ENCODE results near the gene CD74. TPM values are rescaled to one million over a fixed set of nuclear protein-coding genes. Genes with fewer than 3 reads are reported as not detected.
A peak's percentile ranks its signal among the peaks of the same experiment; 100 is the strongest.

Gene CD74
- total RNA-seq (2021; fragmentation: NEBNext Ultra II Directional; extraction: Animal tissue kit (Norgen Biotek cat#: 25700)): under 1 TPM in 1 of 6 experiments, not detected in 5; 0.37 TPM
- long read RNA-seq: 0 reads

- no peaks in the 10 kb centered on the region for H3K36me3 Mint-ChIP-seq (ENCODE audit: low read depth)
- no peak for DNase-seq
- no peak within 1 kb of the TSS for H3K4me3 Mint-ChIP-seq
Observed at GRCh38 chr5:150412319-150413175, at the start of gene CD74. CD74 (minus strand) TSS chr5:150412910; CDS start chr5:150412749, 161 bp downstream.

GRCh38 chr5:150461231-150461630 lies 48.5 kb upstream of the CD74 start:
- DNase-seq: no peak
- no peak overlapping the region for H3K4me3 Mint-ChIP-seq
- no peaks in the 10 kb centered on the region; the same call in 1 of the 2 replicates for H3K27me3 Mint-ChIP-seq (ENCODE audit: insufficient read depth)
- peaks cover 31% of the 10 kb centered on the region for H3K4me1 Mint-ChIP-seq (ENCODE audit: low read depth)
- no peak for TF ChIP-seq CTCF (IDR thresholded peaks at IDR 0.05)
- H3K9me3 Mint-ChIP-seq: no peaks in the 10 kb centered on the region
- no peak overlapping the region for H3K27ac Mint-ChIP-seq
- H3K36me3 Mint-ChIP-seq (ENCODE audit: low read depth): no peaks in the 10 kb centered on the region

More at GRCh38 chr5:150412319-150413175, at the start of gene CD74:
- Mint-ChIP-seq H3K9me3 (no peaks in the 10 kb centered on the region), H3K4me1 (ENCODE audit: low read depth) (peaks cover 8% of the 10 kb centered on the region), H3K27me3 (ENCODE audit: insufficient read depth) (peaks cover 3% of the 10 kb centered on the region; the same call in 1 of the 2 replicates), H3K27ac (no peak within 1 kb of the TSS)
- TF ChIP-seq CTCF (IDR thresholded peaks at IDR 0.05): no peak

GRCh38 chr5:150460781-150461180 lies 48.1 kb upstream of the CD74 start:
- Mint-ChIP-seq H3K9me3 (no peaks in the 10 kb centered on the region), H3K27me3 (ENCODE audit: insufficient read depth) (no peaks in the 10 kb centered on the region; the same call in 1 of the 2 replicates), H3K27ac (no peak overlapping the region), H3K4me1 (ENCODE audit: low read depth) (peaks cover 31% of the 10 kb centered on the region), H3K36me3 (ENCODE audit: low read depth) (no peaks in the 10 kb centered on the region), H3K4me3 (no peak overlapping the region)
- DNase-seq: no peak
- no peak for TF ChIP-seq CTCF (IDR thresholded peaks at IDR 0.05)

DNA sequence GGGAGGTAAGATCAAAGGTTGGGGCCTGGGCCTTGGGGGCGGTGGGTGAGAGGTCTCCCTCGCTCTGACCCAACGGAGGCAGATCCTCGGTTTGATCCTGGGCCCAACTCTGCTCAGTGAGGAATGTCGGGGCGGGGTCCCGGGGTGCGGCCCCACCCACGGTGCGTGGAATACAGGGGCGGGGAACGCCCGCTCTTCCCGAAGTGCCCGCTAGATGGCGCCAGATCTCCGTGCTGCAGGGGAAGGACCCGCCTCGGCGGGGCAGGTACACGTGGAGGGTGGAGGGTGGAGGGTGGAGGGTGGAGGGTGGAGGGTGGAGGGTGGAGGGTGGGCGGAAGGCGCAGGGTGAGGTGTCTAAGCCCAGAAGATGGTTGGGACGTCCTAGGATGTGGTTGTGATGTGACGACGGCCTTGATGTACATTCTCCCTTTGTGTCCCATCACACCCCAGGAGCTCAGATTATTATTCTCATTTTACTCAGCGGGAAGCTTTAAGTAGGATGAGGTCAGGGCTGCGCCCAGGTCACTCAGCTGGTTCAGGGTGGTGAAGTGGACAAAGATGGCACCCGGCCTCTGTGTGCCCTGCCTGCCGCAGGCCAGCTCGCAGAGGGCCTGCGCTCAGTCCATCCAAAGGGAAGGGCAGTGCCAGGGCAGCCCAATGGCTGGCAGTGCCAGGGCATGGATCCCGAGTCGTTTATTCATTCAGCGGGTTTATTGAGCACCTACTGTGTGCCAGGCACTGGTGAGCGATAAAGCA lies 46.3 kb upstream of the CD74 start:
- H3K9me3 Mint-ChIP-seq: no peaks in the 10 kb centered on the region
- H3K36me3 Mint-ChIP-seq (ENCODE audit: low read depth): no peaks in the 10 kb centered on the region
- peak; percentile 33 for DNase-seq
- H3K4me3 Mint-ChIP-seq: 0 out of 2 replicates have a peak overlapping the region, but pooled peaks have one; percentile 22
- peaks cover 23% of the 10 kb centered on the region for H3K4me1 Mint-ChIP-seq (ENCODE audit: low read depth)
- H3K27me3 Mint-ChIP-seq (ENCODE audit: insufficient read depth): no peaks in the 10 kb centered on the region; the same call in 1 of the 2 replicates
- peak overlapping the region; percentile 44 for H3K27ac Mint-ChIP-seq
- peak; percentile 89 for TF ChIP-seq CTCF (IDR thresholded peaks at IDR 0.05)

DNA sequence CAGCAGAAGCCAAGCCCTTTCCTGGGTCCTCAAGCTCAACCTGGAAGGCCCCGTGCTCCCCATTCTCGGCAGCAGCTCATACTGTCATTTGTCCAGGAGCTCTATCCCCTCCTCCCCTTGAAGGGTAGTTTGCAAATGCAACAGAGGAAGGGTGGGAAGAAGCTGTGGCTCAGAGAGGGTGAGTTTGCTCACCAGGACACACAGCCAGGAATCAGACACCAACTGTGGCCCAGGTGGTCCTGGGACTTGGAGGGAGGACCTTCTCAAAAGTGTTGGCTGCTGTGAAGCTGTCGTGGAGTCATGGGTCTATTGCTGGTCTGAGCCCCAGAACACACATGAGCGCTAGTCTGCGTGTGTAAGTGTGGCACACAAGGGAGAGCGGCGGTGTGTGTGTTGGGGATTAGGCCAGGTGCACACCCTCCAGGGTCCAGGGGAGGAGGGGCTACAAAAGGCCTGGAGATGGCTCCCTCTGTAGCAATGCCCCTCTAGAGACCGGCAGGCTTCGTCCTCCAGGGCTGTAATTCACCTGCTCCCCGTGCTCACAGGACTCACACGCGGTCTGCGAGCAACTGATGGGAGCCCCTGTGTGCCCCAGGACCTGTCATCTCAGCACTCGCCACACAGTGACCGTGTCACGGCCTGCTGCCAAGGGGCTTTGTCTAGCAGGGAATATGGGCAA lies 45.0 kb upstream of the CD74 start:
- Mint-ChIP-seq H3K4me3 (peak overlapping the region; percentile 41; the same call in 1 of the 2 replicates), H3K27me3 (ENCODE audit: insufficient read depth) (no peaks in the 10 kb centered on the region; the same call in 1 of the 2 replicates), H3K9me3 (no peaks in the 10 kb centered on the region), H3K36me3 (ENCODE audit: low read depth) (no peaks in the 10 kb centered on the region), H3K4me1 (ENCODE audit: low read depth) (peaks cover 20% of the 10 kb centered on the region), H3K27ac (no peak overlapping the region; the same call in 1 of the 2 replicates)
- no peak for DNase-seq
- no peak for TF ChIP-seq CTCF (IDR thresholded peaks at IDR 0.05)
